IPS-18a (cell line): ENCODE measurements around the gene PLCB4.

ENCODE experiments used
- H3K27ac ChIP-seq: one replicate; pipeline ENCODE4 v1.5.1; 2013; ENCODE audit warnings: low read length
- H3K27me3 ChIP-seq: one replicate; pipeline ENCODE4 v1.6.1; 2013; ENCODE audit warnings: mild to moderate bottlenecking, low read length; ENCODE audit not compliant: control insufficient read depth, insufficient read depth
- H3K36me3 ChIP-seq: one replicate; pipeline ENCODE4 v1.6.1; 2013; ENCODE audit warnings: low read depth, low read length; ENCODE audit not compliant: control insufficient read depth
- H3K4me1 ChIP-seq: one replicate; pipeline ENCODE4 v1.6.1; 2013; ENCODE audit warnings: low read depth, low read length; ENCODE audit not compliant: control insufficient read depth
- H3K4me3 ChIP-seq: one replicate; pipeline ENCODE4 v1.5.1; 2013; ENCODE audit warnings: low read length
- H3K9ac ChIP-seq: one replicate; pipeline ENCODE4 v1.6.1; 2013; ENCODE audit warnings: mild to moderate bottlenecking, low read length, moderate library complexity
- H3K9me3 ChIP-seq: one replicate; pipeline ENCODE4 v1.6.1; 2013; ENCODE audit warnings: low read depth, low read length; ENCODE audit not compliant: control insufficient read depth

Gene PLCB4

GRCh38 chr20:9286501-9287461 lies 217.9 kb downstream of the PLCB4 start:
- no peaks in the 10 kb centered on the region for H3K36me3 ChIP-seq
- no peaks in the 10 kb centered on the region for H3K9me3 ChIP-seq
- no peaks in the 10 kb centered on the region for H3K4me1 ChIP-seq
- H3K27ac ChIP-seq: no peak overlapping the region
- H3K9ac ChIP-seq: no peak overlapping the region
- H3K27me3 ChIP-seq: no peaks in the 10 kb centered on the region
- no peak overlapping the region for H3K4me3 ChIP-seq

DNA sequence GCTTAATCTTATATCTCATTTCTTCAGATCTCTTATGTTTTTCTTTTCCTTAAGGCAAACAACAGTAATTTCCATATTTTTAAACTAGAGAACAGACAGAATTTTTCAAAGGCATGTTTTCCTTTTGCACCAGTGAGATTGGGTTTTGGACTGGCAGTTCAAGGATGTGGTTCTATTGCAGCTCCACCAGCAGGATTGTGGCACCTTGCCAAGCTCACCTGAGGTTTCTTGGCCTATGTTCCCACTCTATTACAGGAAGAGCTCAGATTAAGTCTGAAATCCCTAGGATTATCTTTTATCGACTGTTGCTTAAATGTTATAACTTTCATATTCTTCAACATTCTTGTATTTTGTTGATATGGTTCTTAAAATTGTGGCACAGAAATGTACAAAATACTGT lies 218.9 kb downstream of the PLCB4 start:
- no peak overlapping the region for H3K4me3 ChIP-seq
- no peaks in the 10 kb centered on the region for H3K4me1 ChIP-seq
- no peak overlapping the region for H3K9ac ChIP-seq
- H3K9me3 ChIP-seq: no peaks in the 10 kb centered on the region
- no peaks in the 10 kb centered on the region for H3K36me3 ChIP-seq
- H3K27me3 ChIP-seq: no peaks in the 10 kb centered on the region
- H3K27ac ChIP-seq: no peak overlapping the region

DNA sequence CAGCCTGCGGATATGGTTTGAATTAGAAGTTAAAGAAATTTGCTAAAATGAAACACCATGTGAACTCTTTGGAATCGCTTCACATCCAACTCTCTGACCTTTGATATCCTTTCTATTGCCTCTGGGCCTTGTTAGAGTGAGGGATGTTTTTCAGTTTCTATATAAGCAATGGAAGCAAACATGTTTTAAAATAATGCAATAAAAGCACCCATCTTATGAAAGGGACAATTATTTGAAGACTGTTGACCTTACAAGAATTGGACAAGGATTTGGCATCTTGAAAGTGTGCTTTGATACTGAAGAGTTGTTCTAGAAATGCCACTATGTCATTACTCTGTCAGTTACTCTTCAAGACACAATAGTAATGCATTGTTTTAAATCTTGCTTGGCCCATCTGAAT lies 221.4 kb downstream of the PLCB4 start:
- Histone ChIP-seq H3K9ac (no peak overlapping the region), H3K27ac (no peak overlapping the region), H3K9me3 (no peaks in the 10 kb centered on the region), H3K27me3 (no peaks in the 10 kb centered on the region), H3K4me3 (no peak overlapping the region), H3K36me3 (no peaks in the 10 kb centered on the region), H3K4me1 (no peaks in the 10 kb centered on the region)

- Histone ChIP-seq H3K4me1 (no peaks in the 10 kb centered on the region), H3K27me3 (no peaks in the 10 kb centered on the region), H3K27ac (no peak overlapping the region), H3K9me3 (no peaks in the 10 kb centered on the region), H3K4me3 (no peak overlapping the region), H3K36me3 (no peaks in the 10 kb centered on the region), H3K9ac (no peak overlapping the region)
Measured at GRCh38 chr20:9293145-9293544, 224.3 kb downstream of the PLCB4 start.

DNA sequence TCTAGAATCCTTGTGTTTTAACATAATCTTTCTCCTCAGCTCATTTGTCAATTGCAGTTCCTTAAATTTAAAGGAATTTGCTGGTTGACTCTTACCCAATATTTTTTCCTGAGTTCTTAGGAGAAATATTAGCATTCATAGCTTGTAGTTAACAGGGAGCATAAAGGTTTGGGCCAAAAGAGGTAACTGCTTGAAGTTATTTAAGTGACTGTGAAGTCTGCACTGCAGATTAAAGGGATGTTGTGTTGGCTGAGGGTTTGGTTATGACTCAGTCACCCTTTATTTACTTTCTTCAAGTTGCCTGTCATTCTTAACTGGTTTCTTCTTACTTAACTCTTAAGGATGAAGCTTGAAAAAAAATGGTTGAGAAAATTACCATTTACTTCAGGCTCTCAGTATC lies 225.2 kb downstream of the PLCB4 start:
- no peaks in the 10 kb centered on the region for H3K4me1 ChIP-seq
- H3K36me3 ChIP-seq: no peaks in the 10 kb centered on the region
- no peaks in the 10 kb centered on the region for H3K27me3 ChIP-seq
- H3K9ac ChIP-seq: no peak overlapping the region
- H3K4me3 ChIP-seq: no peak overlapping the region
- no peak overlapping the region for H3K27ac ChIP-seq
- no peaks in the 10 kb centered on the region for H3K9me3 ChIP-seq

GRCh38 chr20:9298906-9299305 lies 230.0 kb downstream of the PLCB4 start:
- Histone ChIP-seq H3K9me3 (no peaks in the 10 kb centered on the region), H3K36me3 (no peaks in the 10 kb centered on the region), H3K27me3 (no peaks in the 10 kb centered on the region), H3K27ac (no peak overlapping the region), H3K9ac (no peak overlapping the region), H3K4me3 (no peak overlapping the region), H3K4me1 (no peaks in the 10 kb centered on the region)

DNA sequence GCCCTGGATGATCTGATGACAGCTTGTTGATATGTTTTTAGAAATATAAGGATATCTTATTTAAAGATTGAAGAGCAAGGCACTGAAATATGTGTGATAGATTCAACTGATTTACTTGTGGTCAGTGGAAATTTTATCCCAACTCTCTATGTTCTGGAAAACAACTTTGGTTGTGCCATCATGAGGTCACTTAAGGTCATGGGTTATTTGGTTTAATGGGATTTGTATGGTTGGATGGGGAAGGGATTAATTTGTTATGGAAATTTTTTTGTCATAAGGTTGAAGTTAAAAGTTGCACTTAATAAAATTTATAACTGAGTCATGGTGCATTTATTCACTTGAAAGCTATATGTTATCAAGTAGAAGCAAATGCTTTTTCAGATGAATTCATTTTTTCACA lies 231.2 kb downstream of the PLCB4 start:
- no peak overlapping the region for H3K9ac ChIP-seq
- no peaks in the 10 kb centered on the region for H3K36me3 ChIP-seq
- no peaks in the 10 kb centered on the region for H3K9me3 ChIP-seq
- no peaks in the 10 kb centered on the region for H3K27me3 ChIP-seq
- H3K4me3 ChIP-seq: no peak overlapping the region
- H3K27ac ChIP-seq: no peak overlapping the region
- no peaks in the 10 kb centered on the region for H3K4me1 ChIP-seq

DNA sequence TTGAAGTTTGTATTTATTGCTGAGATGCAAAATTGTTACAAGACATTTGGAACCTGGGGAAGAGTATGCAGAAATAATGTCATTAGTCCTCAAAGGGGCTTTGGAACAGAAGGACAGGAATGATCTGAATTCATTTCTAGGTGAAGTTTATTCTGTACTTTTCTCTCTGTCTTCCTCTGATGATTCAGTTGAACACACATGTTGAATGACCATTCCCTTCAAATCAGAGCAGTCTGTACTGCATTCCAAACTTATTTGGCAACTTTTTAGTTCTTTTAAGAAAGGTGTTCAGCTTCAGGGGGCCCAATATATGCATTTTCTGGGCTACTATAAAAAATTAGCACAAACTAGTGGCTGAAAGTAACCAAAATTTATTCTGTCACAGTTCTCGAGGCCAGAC lies 231.6 kb downstream of the PLCB4 start:
- Histone ChIP-seq H3K36me3 (no peaks in the 10 kb centered on the region), H3K27me3 (no peaks in the 10 kb centered on the region), H3K9me3 (no peaks in the 10 kb centered on the region), H3K9ac (no peak overlapping the region), H3K4me3 (no peak overlapping the region), H3K27ac (no peak overlapping the region), H3K4me1 (no peaks in the 10 kb centered on the region)

GRCh38 chr20:9301129-9302090 lies 232.5 kb downstream of the PLCB4 start:
- H3K4me3 ChIP-seq: no peak overlapping the region
- H3K27me3 ChIP-seq: no peaks in the 10 kb centered on the region
- H3K9me3 ChIP-seq: no peaks in the 10 kb centered on the region
- no peak overlapping the region for H3K9ac ChIP-seq
- H3K27ac ChIP-seq: no peak overlapping the region
- no peaks in the 10 kb centered on the region for H3K4me1 ChIP-seq
- no peaks in the 10 kb centered on the region for H3K36me3 ChIP-seq

DNA sequence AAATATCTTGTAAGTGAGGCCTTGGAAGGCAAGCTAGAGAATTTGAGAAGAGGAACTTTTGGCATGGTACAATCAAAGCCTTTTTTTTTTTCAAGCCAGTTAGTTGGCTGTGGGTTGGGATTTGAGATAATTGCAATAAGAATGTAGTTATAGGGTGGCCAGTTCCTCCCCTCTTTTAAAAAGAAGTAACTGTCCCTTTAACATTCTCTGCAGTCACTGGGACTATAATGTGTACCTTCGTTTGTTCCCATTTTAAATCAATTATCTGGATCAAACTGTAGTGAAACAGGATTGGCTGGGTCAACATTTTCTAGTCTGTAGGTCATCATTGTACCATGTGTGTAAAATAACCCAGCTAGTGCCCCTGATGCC lies 233.2 kb downstream of the PLCB4 start:
- no peaks in the 10 kb centered on the region for H3K4me1 ChIP-seq
- H3K36me3 ChIP-seq: no peaks in the 10 kb centered on the region
- no peaks in the 10 kb centered on the region for H3K27me3 ChIP-seq
- no peak overlapping the region for H3K9ac ChIP-seq
- H3K27ac ChIP-seq: no peak overlapping the region
- no peak overlapping the region for H3K4me3 ChIP-seq
- H3K9me3 ChIP-seq: no peaks in the 10 kb centered on the region

GRCh38 chr20:9306521-9306920 lies 237.6 kb downstream of the PLCB4 start:
- Histone ChIP-seq H3K4me1 (peaks cover 1% of the 10 kb centered on the region), H3K27me3 (no peaks in the 10 kb centered on the region), H3K36me3 (no peaks in the 10 kb centered on the region), H3K27ac (no peak overlapping the region), H3K9ac (no peak overlapping the region), H3K9me3 (no peaks in the 10 kb centered on the region), H3K4me3 (no peak overlapping the region)
